ENCODE measurements around the gene RAB6B.

RAB6B gene

DNA sequence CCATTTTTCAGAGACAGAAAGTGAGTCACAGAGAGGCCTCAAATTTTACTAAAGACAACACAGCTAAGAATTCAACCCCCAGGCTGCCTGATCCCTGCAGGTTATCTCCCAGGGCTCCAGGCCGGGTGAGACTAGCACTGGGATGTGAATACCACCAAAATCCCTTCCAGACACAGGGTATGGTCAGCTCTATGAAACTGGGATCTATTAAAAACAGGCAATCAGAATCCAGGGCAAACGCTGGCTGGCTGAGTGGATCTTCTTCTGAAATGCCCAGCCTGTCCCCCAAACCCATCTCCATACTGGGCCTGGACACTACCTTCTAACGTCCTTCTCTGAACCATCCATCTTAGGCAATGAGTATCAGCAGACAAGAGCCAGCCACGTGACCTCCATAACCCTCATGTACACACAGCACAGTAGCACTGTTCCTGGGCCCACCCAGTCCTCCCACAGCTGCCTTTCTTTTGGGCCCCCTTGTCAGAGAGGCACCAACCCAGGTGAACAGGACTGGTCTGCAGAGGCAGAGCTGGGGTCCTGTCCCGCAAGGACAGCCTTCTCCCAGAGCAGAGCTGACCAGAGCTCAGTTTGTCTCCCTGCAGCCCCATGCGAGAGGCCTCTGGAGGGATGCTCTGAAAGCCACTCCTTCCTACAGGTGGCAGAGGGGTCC is 1.9 kb downstream of the RAB6B start:
- TF ChIP-seq EZH2phosphoT487 (IDR thresholded peaks at IDR 0.05; ENCODE audit: low read depth) = no peak
- TF ChIP-seq, protein P1, sequence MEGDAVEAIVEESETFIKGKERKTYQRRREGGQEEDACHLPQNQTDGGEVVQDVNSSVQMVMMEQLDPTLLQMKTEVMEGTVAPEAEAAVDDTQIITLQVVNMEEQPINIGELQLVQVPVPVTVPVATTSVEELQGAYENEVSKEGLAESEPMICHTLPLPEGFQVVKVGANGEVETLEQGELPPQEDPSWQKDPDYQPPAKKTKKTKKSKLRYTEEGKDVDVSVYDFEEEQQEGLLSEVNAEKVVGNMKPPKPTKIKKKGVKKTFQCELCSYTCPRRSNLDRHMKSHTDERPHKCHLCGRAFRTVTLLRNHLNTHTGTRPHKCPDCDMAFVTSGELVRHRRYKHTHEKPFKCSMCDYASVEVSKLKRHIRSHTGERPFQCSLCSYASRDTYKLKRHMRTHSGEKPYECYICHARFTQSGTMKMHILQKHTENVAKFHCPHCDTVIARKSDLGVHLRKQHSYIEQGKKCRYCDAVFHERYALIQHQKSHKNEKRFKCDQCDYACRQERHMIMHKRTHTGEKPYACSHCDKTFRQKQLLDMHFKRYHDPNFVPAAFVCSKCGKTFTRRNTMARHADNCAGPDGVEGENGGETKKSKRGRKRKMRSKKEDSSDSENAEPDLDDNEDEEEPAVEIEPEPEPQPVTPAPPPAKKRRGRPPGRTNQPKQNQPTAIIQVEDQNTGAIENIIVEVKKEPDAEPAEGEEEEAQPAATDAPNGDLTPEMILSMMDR (IDR thresholded peaks at IDR 0.05; ENCODE audit: low read depth, low read length) = no peak
- peaks cover 14% of the 10 kb centered on the region for H3K27me3 ChIP-seq (ENCODE audit: low read depth, low read length)
- peaks cover 5% of the 10 kb centered on the region for H3K4me1 ChIP-seq (ENCODE audit: low read length)
- no peak overlapping the region for H2AFZ ChIP-seq (ENCODE audit: low read depth, low read length)
- no peak overlapping the region for H3K4me3 ChIP-seq (ENCODE audit: low read length)
- H3K9ac ChIP-seq (ENCODE audit: low read length) = no peak overlapping the region
- no peaks in the 10 kb centered on the region for H3K9me3 ChIP-seq (ENCODE audit: insufficient read depth, low read length)
- no peak overlapping the region for H3K27ac ChIP-seq (ENCODE audit: low read length)
- H3K36me3 ChIP-seq (replicated peaks; ENCODE audit: low read depth, low read length) = no peaks in the 10 kb centered on the region
- H4K20me1 ChIP-seq (ENCODE audit: insufficient read depth, low read length) = no peaks in the 10 kb centered on the region
- H3K4me2 ChIP-seq (ENCODE audit: low read length) = no peak overlapping the region
- H3K79me2 ChIP-seq (ENCODE audit: low read length) = no peaks in the 10 kb centered on the region

DNA sequence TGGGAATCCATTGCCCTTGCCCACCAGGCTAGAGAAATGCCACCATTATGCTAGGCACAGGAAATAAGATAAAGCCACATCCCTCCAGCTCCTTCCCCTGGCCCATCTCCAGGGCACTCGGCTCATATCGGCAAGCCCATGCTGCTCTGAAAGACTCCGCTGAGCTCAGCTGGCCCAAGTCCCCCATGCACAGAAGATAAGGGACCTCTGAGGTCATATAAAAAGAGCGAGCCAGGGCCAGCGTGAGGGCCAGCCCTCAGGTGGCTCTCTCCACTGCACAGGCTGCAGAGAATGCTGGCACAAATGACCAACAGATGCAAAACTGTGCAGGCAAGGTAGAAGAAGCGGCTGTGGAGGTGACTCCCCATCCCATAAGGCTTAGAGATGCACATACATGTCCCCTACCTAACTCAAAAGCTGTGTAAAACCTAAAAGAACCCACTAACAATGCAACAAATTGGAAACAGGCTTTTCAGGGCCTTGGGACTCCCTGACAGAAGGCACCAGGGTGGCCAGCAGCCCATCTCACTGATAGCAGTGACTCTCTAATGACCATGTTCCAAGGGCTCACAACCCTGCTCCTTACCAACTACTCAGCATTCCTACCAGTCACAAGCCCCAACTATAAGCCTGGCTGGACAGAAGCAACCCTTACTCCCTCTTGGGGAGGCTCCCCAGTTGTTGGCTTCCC is 3.0 kb downstream of the RAB6B start:
- Histone ChIP-seq H3K4me2 (ENCODE audit: low read length) (no peak overlapping the region), H4K20me1 (ENCODE audit: insufficient read depth, low read length) (no peaks in the 10 kb centered on the region), H3K9me3 (ENCODE audit: insufficient read depth, low read length) (no peaks in the 10 kb centered on the region), H3K79me2 (ENCODE audit: low read length) (no peaks in the 10 kb centered on the region), H3K9ac (ENCODE audit: low read length) (no peak overlapping the region), H3K36me3 (replicated peaks; ENCODE audit: low read depth, low read length) (no peaks in the 10 kb centered on the region), H3K27ac (ENCODE audit: low read length) (no peak overlapping the region), H3K4me1 (ENCODE audit: low read length) (peaks cover 5% of the 10 kb centered on the region), H2AFZ (ENCODE audit: low read depth, low read length) (no peak overlapping the region), H3K27me3 (ENCODE audit: low read depth, low read length) (peaks cover 12% of the 10 kb centered on the region), H3K4me3 (ENCODE audit: low read length) (no peak overlapping the region)
- TF ChIP-seq, protein P1 (IDR thresholded peaks at IDR 0.05; ENCODE audit: low read depth, low read length) = no peak
- TF ChIP-seq EZH2phosphoT487 (IDR thresholded peaks at IDR 0.05; ENCODE audit: low read depth) = no peak

DNA sequence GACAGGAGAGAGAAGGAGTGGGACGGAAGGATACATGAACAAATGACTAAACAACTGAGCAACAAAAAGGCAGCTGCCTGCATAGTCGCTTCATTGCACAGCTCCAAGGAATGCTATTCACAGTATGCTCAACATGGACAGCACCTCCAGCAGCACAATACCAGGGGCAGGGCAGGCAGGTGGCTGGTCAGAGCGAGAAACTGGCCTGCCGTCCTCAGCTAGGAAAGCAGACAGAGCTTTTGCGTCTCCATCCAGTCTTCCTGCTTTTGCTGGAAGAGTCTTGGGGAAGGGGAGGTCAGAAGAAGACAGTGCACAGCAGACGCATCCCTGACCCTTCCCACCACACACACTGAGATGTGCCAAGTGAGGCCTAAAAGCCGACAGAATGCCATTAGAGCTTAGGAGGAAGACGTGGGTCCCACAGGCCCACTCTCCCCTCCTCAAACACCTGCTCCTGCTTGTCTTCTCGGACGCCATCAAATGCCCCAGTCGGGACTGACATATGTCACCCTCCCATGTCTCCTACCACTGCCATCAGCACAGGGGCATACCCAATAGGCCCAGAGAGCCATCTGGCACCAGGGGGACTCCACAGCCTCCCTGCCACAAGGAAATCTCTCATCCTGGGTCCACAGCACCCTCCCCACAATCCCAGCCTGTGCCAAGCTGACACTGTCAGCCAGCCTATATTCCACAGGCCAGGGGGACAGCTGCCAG is 3.9 kb downstream of the RAB6B start:
- Histone ChIP-seq H3K27me3 (ENCODE audit: low read depth, low read length) (peaks cover 4% of the 10 kb centered on the region; the same call in 1 of the 2 replicates), H2AFZ (ENCODE audit: low read depth, low read length) (no peak overlapping the region), H3K4me1 (ENCODE audit: low read length) (peaks cover 5% of the 10 kb centered on the region), H3K36me3 (replicated peaks; ENCODE audit: low read depth, low read length) (no peaks in the 10 kb centered on the region), H3K4me3 (ENCODE audit: low read length) (no peak overlapping the region), H3K9me3 (ENCODE audit: insufficient read depth, low read length) (no peaks in the 10 kb centered on the region), H4K20me1 (ENCODE audit: insufficient read depth, low read length) (no peaks in the 10 kb centered on the region), H3K27ac (ENCODE audit: low read length) (no peak overlapping the region), H3K4me2 (ENCODE audit: low read length) (no peak overlapping the region), H3K79me2 (ENCODE audit: low read length) (no peaks in the 10 kb centered on the region), H3K9ac (ENCODE audit: low read length) (no peak overlapping the region)
- TF ChIP-seq EZH2phosphoT487 (IDR thresholded peaks at IDR 0.05; ENCODE audit: low read depth) = no peak
- TF ChIP-seq, protein P1 (IDR thresholded peaks at IDR 0.05; ENCODE audit: low read depth, low read length) = no peak

Data from OCI-LY3 (cell line).